Neuronal stem cell (in vitro differentiated cells): ENCODE measurements around the gene SH2D4B.

Experiments used
- DNase-seq: peaks from one replicate; pipeline ENCODE4 v3.0.0-alpha.2; 2013; ENCODE audit warnings: low spot score
- H2AFZ ChIP-seq: one replicate; pipeline ENCODE4 v1.6.1; 2013; ENCODE audit warnings: mild to moderate bottlenecking, low read length, inconsistent platforms
- H2AK5ac ChIP-seq: 2 replicates; pipeline ENCODE4 v1.6.1; 2013; ENCODE audit warnings: low read depth, mild to moderate bottlenecking, inconsistent platforms, low read length, moderate library complexity, mixed read lengths
- H2BK120ac ChIP-seq: 2 replicates; pipeline ENCODE4 v1.6.1; 2013; ENCODE audit warnings: low read depth, mild to moderate bottlenecking, inconsistent platforms, low read length, moderate library complexity, mixed read lengths
- H2BK12ac ChIP-seq: one replicate; pipeline ENCODE4 v1.6.1; 2013; ENCODE audit warnings: low read length, inconsistent platforms
- H2BK15ac ChIP-seq: 2 replicates; pipeline ENCODE4 v1.6.1; 2013; ENCODE audit warnings: mild to moderate bottlenecking, low read length, inconsistent platforms, mixed read lengths
- H2BK5ac ChIP-seq: one replicate; pipeline ENCODE4 v1.6.1; 2013; ENCODE audit warnings: inconsistent platforms, mild to moderate bottlenecking, low read length, moderate library complexity
- H3K14ac ChIP-seq: one replicate; pipeline ENCODE4 v1.6.1; 2013; ENCODE audit warnings: low read length, inconsistent platforms
- H3K18ac ChIP-seq: 2 replicates; pipeline ENCODE4 v1.6.1; 2013; ENCODE audit warnings: low read length, inconsistent platforms
- H3K23ac ChIP-seq: 2 replicates; pipeline ENCODE4 v1.6.1; 2013; ENCODE audit warnings: low read depth, mild to moderate bottlenecking, mixed read lengths, low read length, inconsistent platforms; ENCODE audit not compliant: poor library complexity
- H3K27ac ChIP-seq: replicated peaks from 3 replicates; pipeline ENCODE4 v1.5.1; 2013; ENCODE audit warnings: low read length, inconsistent platforms
- H3K27me3 ChIP-seq, 3 experiments: 2 replicates each; pipeline ENCODE4 v1.6.1; 2013; ENCODE audit warnings: low read length in 3 of 3, mild to moderate bottlenecking in 2 of 3, inconsistent platforms in 1 of 3, low read depth in 1 of 3, mixed read lengths in 1 of 3, moderate library complexity in 1 of 3; ENCODE audit not compliant: control insufficient read depth in 3 of 3, insufficient read depth in 3 of 3
- H3K36me3 ChIP-seq, 2 donors: replicated peaks in 1 of 2; 2 replicates each; pipeline ENCODE4 v1.6.1; 2013; ENCODE audit warnings: low read length in 2 of 2; ENCODE audit not compliant: control insufficient read depth in 2 of 2, insufficient read depth in 2 of 2
- H3K4ac ChIP-seq: 2 replicates; pipeline ENCODE4 v1.6.1; 2013; ENCODE audit warnings: inconsistent platforms, mild to moderate bottlenecking, low read length, moderate library complexity
- H3K4me1 ChIP-seq, 2 donors: 1 replicate in 1 of 2; 2 replicates in 1 of 2; pipeline ENCODE4 v1.6.1; 2013; ENCODE audit warnings: low read length in 2 of 2, low read depth in 1 of 2; ENCODE audit not compliant: control insufficient read depth in 2 of 2, insufficient read depth in 1 of 2
- H3K4me2 ChIP-seq: one replicate; pipeline ENCODE4 v1.6.1; 2013; ENCODE audit warnings: mild to moderate bottlenecking, low read length, inconsistent platforms; ENCODE audit not compliant: insufficient read depth, poor library complexity, severe bottlenecking
- H3K4me3 ChIP-seq, 2 donors: 2 replicates each; pipeline ENCODE4 v1.5.1; 2013; ENCODE audit warnings: low read length in 2 of 2, mild to moderate bottlenecking in 2 of 2, inconsistent platforms in 1 of 2, moderate library complexity in 1 of 2
- H3K79me1 ChIP-seq: one replicate; pipeline ENCODE4 v1.6.1; 2013; ENCODE audit warnings: low read depth, mild to moderate bottlenecking, inconsistent platforms, low read length, moderate library complexity
- H3K9ac ChIP-seq: one replicate; pipeline ENCODE4 v1.6.1; 2013; ENCODE audit warnings: mild to moderate bottlenecking, low read depth, low read length, inconsistent platforms; ENCODE audit not compliant: poor library complexity
- H3K9me3 ChIP-seq, 2 donors: replicated peaks in 1 of 2; 2 replicates each; pipeline versions ENCODE3 to v1.6.1; 2013; ENCODE audit warnings: low read length in 2 of 2, mild to moderate bottlenecking in 2 of 2, inconsistent platforms in 1 of 2, low read depth in 1 of 2, mixed read lengths in 1 of 2, moderate library complexity in 1 of 2; ENCODE audit not compliant: control insufficient read depth in 2 of 2, insufficient read depth in 1 of 2
- H4K8ac ChIP-seq: one replicate; pipeline ENCODE4 v1.6.1; 2013; ENCODE audit warnings: low read depth, mild to moderate bottlenecking, inconsistent platforms, low read length, moderate library complexity
- H4K91ac ChIP-seq: one replicate; pipeline ENCODE4 v1.6.1; 2013; ENCODE audit warnings: low read length, low read depth, mild to moderate bottlenecking, inconsistent platforms; ENCODE audit not compliant: poor library complexity
- WGBS, 2 donors: extraction: QIAGEN DNeasy Blood & Tissue Kit; methylation state at CpG; one replicate each; pipeline ENCODE4 v1.1.7; 2013; ENCODE audit warnings: missing lambda C conversion rate in 2 of 2, mixed read lengths in 1 of 2; ENCODE audit not compliant: insufficient read length in 2 of 2, insufficient replicate concordance in 1 of 2; ENCODE audit errors: extremely low coverage in 2 of 2; 5-methylcytosine and 5-hydroxymethylcytosine counted together

The SH2D4B gene

GRCh38 chr10:80491251-80492102 is 46.2 kb upstream of the SH2D4B start:
- no peak for DNase-seq
- Histone ChIP-seq H3K4ac (peak overlapping the region; percentile 19), H3K9ac (no peak overlapping the region), H3K23ac (no peak overlapping the region), H4K8ac (no peak overlapping the region), H3K4me3 (no peak overlapping the region), H3K4me2 (no peak overlapping the region), H3K27ac (no peak overlapping the region), H2AFZ (no peak overlapping the region), H3K14ac (no peak overlapping the region), H2BK12ac (no peak overlapping the region), H3K18ac (peak overlapping the region; percentile 45), H2AK5ac (no peak overlapping the region), H4K91ac (no peak overlapping the region), H2BK15ac (no peak overlapping the region), H2BK120ac (no peak overlapping the region), H3K79me1 (peaks cover 23% of the 10 kb centered on the region), H3K9me3 (peaks cover 4 to 17% of the 10 kb centered on the region in 2 donors), H3K36me3 (peaks cover 27 to 85% of the 10 kb centered on the region in 2 donors), H3K27me3 (no peaks in the 10 kb centered on the region), H2BK5ac (no peak overlapping the region), H3K4me1 (peaks cover 10 to 14% of the 10 kb centered on the region in 2 donors)
- no CpG with 5 or more reads among the region's 7 CpGs for WGBS, 2 donors

- Histone ChIP-seq H3K18ac (no peak overlapping the region), H2BK120ac (no peak overlapping the region), H3K4me1 (peaks cover 9 to 11% of the 10 kb centered on the region in 2 donors), H3K36me3 (peaks cover 27 to 96% of the 10 kb centered on the region in 2 donors), H3K9me3 (peaks cover 4 to 21% of the 10 kb centered on the region in 2 donors), H3K4ac (no peak overlapping the region), H3K14ac (no peak overlapping the region), H3K27me3 (no peaks in the 10 kb centered on the region), H3K9ac (no peak overlapping the region), H2BK15ac (no peak overlapping the region), H2BK5ac (no peak overlapping the region), H2AK5ac (no peak overlapping the region), H4K91ac (no peak overlapping the region), H3K23ac (no peak overlapping the region), H3K4me3 (no peak overlapping the region), H2AFZ (no peak overlapping the region), H2BK12ac (no peak overlapping the region), H3K4me2 (no peak overlapping the region), H3K79me1 (peaks cover 21% of the 10 kb centered on the region), H4K8ac (no peak overlapping the region), H3K27ac (no peak overlapping the region)
- WGBS, 2 donors = no CpG with 5 or more reads among the region's 6 CpGs
- DNase-seq = no peak
Measured at GRCh38 chr10:80492848-80493521, 44.7 kb upstream of the SH2D4B start.

- H3K36me3 ChIP-seq = peaks cover 27 to 93% of the 10 kb centered on the region in 2 donors
Measured at GRCh38 chr10:80493522-80494051, 44.1 kb upstream of the SH2D4B start.

More at GRCh38 chr10:80493522-80494051, 44.1 kb upstream of the SH2D4B start:
- Histone ChIP-seq H3K27ac (no peak overlapping the region), H3K18ac (no peak overlapping the region), H3K4me3 (no peak overlapping the region), H3K23ac (no peak overlapping the region), H2BK15ac (no peak overlapping the region), H4K91ac (no peak overlapping the region), H2BK120ac (no peak overlapping the region), H3K4me2 (no peak overlapping the region), H3K79me1 (peaks cover 19% of the 10 kb centered on the region), H3K4me1 (peaks cover 10 to 16% of the 10 kb centered on the region in 2 donors), H3K4ac (no peak overlapping the region), H3K14ac (no peak overlapping the region), H2AK5ac (no peak overlapping the region), H3K9me3 (peaks cover 4 to 21% of the 10 kb centered on the region in 2 donors), H3K9ac (no peak overlapping the region), H4K8ac (no peak overlapping the region), H3K27me3 (no peaks in the 10 kb centered on the region), H2BK5ac (no peak overlapping the region), H2AFZ (no peak overlapping the region), H2BK12ac (no peak overlapping the region)
- WGBS, 2 donors = no CpG with 5 or more reads among the region's 4 CpGs
- DNase-seq = no peak
